Measurements from ENCODE around the gene CRTC1.

DNA sequence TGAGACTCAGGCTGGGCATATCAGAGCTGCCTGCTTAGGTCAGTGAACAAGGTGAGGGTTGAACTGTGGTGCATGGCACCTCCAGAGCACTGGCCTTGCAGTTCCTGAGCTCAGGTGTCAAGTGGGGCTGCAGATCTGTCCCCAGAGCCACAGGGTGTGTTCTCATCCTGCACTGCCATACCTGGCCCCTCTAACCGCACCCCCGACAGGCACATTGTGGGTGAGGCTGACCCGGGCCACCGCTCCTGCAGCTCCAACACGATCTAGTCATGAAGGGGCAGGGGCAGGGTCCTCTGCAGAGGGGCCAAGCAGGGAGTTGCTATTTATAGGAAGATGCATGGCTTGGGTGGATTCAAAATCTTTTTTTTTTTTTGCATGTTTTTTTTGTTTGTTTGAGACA lies 16.7 kb upstream of the CRTC1 start:
- TF ChIP-seq, protein P1, sequence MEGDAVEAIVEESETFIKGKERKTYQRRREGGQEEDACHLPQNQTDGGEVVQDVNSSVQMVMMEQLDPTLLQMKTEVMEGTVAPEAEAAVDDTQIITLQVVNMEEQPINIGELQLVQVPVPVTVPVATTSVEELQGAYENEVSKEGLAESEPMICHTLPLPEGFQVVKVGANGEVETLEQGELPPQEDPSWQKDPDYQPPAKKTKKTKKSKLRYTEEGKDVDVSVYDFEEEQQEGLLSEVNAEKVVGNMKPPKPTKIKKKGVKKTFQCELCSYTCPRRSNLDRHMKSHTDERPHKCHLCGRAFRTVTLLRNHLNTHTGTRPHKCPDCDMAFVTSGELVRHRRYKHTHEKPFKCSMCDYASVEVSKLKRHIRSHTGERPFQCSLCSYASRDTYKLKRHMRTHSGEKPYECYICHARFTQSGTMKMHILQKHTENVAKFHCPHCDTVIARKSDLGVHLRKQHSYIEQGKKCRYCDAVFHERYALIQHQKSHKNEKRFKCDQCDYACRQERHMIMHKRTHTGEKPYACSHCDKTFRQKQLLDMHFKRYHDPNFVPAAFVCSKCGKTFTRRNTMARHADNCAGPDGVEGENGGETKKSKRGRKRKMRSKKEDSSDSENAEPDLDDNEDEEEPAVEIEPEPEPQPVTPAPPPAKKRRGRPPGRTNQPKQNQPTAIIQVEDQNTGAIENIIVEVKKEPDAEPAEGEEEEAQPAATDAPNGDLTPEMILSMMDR (IDR thresholded peaks at IDR 0.05; ENCODE audit: borderline replicate concordance, extremely low read depth, low read length, poor library complexity, severe bottlenecking), result no peak
- no peak for TF ChIP-seq EZH2 (IDR thresholded peaks at IDR 0.05; ENCODE audit: borderline replicate concordance, low read depth, low read length, severe bottlenecking)
